IMR-90 (cell line): ENCODE measurements around the gene ARRB1. TPM values are rescaled to one million over a fixed set of nuclear protein-coding genes. Genes with fewer than 3 reads are reported as not detected.

Experiments used
- ATAC-seq: fragments of 200-7000 bp; cut with Tn5 transposase; 2 replicates; pipeline ENCODE4 v1.9.1; 2020; ENCODE audit warnings: low read depth, mild to moderate bottlenecking, moderate library complexity
- BruUV-seq: library from RNA; stranded (reverse); fragments of 400-500 nt; replicated peaks from 2 replicates; lab custom pipeline; 2021; lab: Mats Ljungman, UMichigan
- CTCF ChIA-PET: fragments of 300-600 bp; formaldehyde crosslinking; extraction: SDS; loops from one replicate; lab custom pipeline; 2021; ENCODE audit warnings: antibody characterized with exemption; lab: Yijun Ruan, JAX
- POLR2A ChIA-PET: fragments of 300-600 bp; sonication (Branson Sonifier 250); formaldehyde crosslinking; loops from one replicate; lab custom pipeline; 2022; ENCODE audit warnings: antibody characterized with exemption; ENCODE audit not compliant: unreplicated experiment; lab: Charles Lee
- DNase-seq: peaks from one replicate; pipeline ENCODE4 v3.0.0; 2013
- H2AFZ ChIP-seq: replicated peaks from 2 replicates; pipeline ENCODE3; 2013; ENCODE audit warnings: low read length, mild to moderate bottlenecking; ENCODE audit not compliant: poor library complexity
- H2AK5ac ChIP-seq: 2 replicates; pipeline ENCODE4 v1.6.1; 2013; ENCODE audit warnings: low read depth, low read length, inconsistent platforms
- H2AK9ac ChIP-seq: replicated peaks from 2 replicates; pipeline ENCODE3; 2013; ENCODE audit warnings: mild to moderate bottlenecking, low read depth, low read length, moderate library complexity; ENCODE audit not compliant: poor library complexity
- H2BK120ac ChIP-seq: 2 replicates; pipeline ENCODE4 v1.6.1; 2013; ENCODE audit warnings: low read depth, low read length, inconsistent platforms
- H2BK15ac ChIP-seq: 3 replicates; pipeline ENCODE4 v1.6.1; 2013; ENCODE audit warnings: low read depth, low read length, inconsistent platforms
- H2BK20ac ChIP-seq: 2 replicates; pipeline ENCODE4 v1.6.1; 2013; ENCODE audit warnings: low read depth, mild to moderate bottlenecking, inconsistent platforms, low read length, moderate library complexity
- H2BK5ac ChIP-seq: 2 replicates; pipeline ENCODE4 v1.6.1; 2013; ENCODE audit warnings: mild to moderate bottlenecking, low read depth, low read length, inconsistent platforms; ENCODE audit not compliant: poor library complexity, severe bottlenecking
- H3K14ac ChIP-seq: replicated peaks from 2 replicates; pipeline ENCODE4 v1.6.1; 2013; ENCODE audit warnings: low read depth, low read length, inconsistent platforms
- H3K18ac ChIP-seq: 2 replicates; pipeline ENCODE4 v1.6.1; 2013; ENCODE audit warnings: low read depth, low read length, control low read depth
- H3K23ac ChIP-seq: 2 replicates; pipeline ENCODE4 v1.6.1; 2013; ENCODE audit warnings: low read depth, low read length, inconsistent platforms
- H3K27ac ChIP-seq: 2 replicates; pipeline ENCODE4 v1.5.1; 2013; ENCODE audit warnings: mild to moderate bottlenecking, control low read depth, low read length; ENCODE audit not compliant: insufficient read depth
- H3K27me3 ChIP-seq: 2 replicates; pipeline ENCODE4 v1.6.1; 2013; ENCODE audit warnings: low read length; ENCODE audit not compliant: control insufficient read depth, insufficient read depth
- H3K36me3 ChIP-seq: 2 replicates; pipeline ENCODE4 v1.6.1; 2013; ENCODE audit warnings: low read length, mixed read lengths; ENCODE audit not compliant: control insufficient read depth, insufficient read depth
- H3K4ac ChIP-seq: 2 replicates; pipeline ENCODE4 v1.6.1; 2013; ENCODE audit warnings: low read depth, low read length, inconsistent platforms
- H3K4me1 ChIP-seq: 2 replicates; pipeline ENCODE4 v1.6.1; 2013; ENCODE audit warnings: low read length, mixed read lengths; ENCODE audit not compliant: control insufficient read depth, insufficient read depth
- H3K4me2 ChIP-seq: 2 replicates; pipeline ENCODE4 v1.6.1; 2013; ENCODE audit warnings: low read depth, mild to moderate bottlenecking, control low read depth, low read length, moderate library complexity
- H3K4me3 ChIP-seq: 2 replicates; pipeline ENCODE4 v1.5.1; 2013; ENCODE audit warnings: low read depth, mild to moderate bottlenecking, control low read depth, low read length, moderate library complexity; ENCODE audit not compliant: insufficient read depth
- H3K56ac ChIP-seq: 2 replicates; pipeline ENCODE4 v1.6.1; 2013; ENCODE audit warnings: low read length, inconsistent platforms; ENCODE audit not compliant: insufficient read depth; ENCODE audit errors: extremely low read depth
- H3K79me1 ChIP-seq, 2 experiments: 2 replicates each; pipeline ENCODE4 v1.6.1; 2013; ENCODE audit warnings: low read length in 2 of 2, inconsistent platforms in 1 of 2, low read depth in 1 of 2
- H3K9ac ChIP-seq: 2 replicates; pipeline ENCODE4 v1.6.1; 2013; ENCODE audit warnings: low read depth, low read length, control low read depth
- H3K9me1 ChIP-seq: 2 replicates; pipeline ENCODE4 v1.6.1; 2013; ENCODE audit warnings: low read length, inconsistent platforms; ENCODE audit not compliant: insufficient read depth
- H3K9me3 ChIP-seq: 2 replicates; pipeline ENCODE4 v1.6.1; 2013; ENCODE audit warnings: low read length; ENCODE audit not compliant: control insufficient read depth, insufficient read depth
- H4K20me1 ChIP-seq: 2 replicates; pipeline ENCODE4 v1.6.1; 2013; ENCODE audit warnings: low read length, inconsistent platforms; ENCODE audit not compliant: insufficient read depth
- H4K5ac ChIP-seq: 2 replicates; pipeline ENCODE4 v1.6.1; 2013; ENCODE audit warnings: mild to moderate bottlenecking, low read depth, low read length, control low read depth
- H4K8ac ChIP-seq, 2 experiments: 2 replicates each; pipeline ENCODE4 v1.6.1; 2013; ENCODE audit warnings: low read depth in 2 of 2, low read length in 2 of 2, control low read depth in 1 of 2, inconsistent platforms in 1 of 2
- H4K91ac ChIP-seq: 2 replicates; pipeline ENCODE4 v1.6.1; 2013; ENCODE audit warnings: low read depth, low read length, inconsistent platforms; ENCODE audit not compliant: insufficient read depth
- BHLHE40 ChIP-seq: fragments of 150-350 bp; IDR thresholded peaks from 2 replicates; pipeline ENCODE4 v1.6.1; 2016; ENCODE audit warnings: mild to moderate bottlenecking, low read depth, low read length
- CEBPB ChIP-seq: IDR thresholded peaks from 2 replicates; pipeline ENCODE4 v1.6.1; 2012; ENCODE audit warnings: low read depth, low read length, improper control_type of control experiment
- CHD1 ChIP-seq: IDR thresholded peaks from 2 replicates; pipeline ENCODE4 v1.6.1; 2012; ENCODE audit warnings: low read depth, low read length, improper control_type of control experiment
- FOS ChIP-seq: fragments of 150-350 bp; IDR thresholded peaks from 2 replicates; pipeline ENCODE4 v1.6.1; 2016; ENCODE audit warnings: low read depth, low read length
- MAFK ChIP-seq: IDR thresholded peaks from 2 replicates; pipeline ENCODE4 v1.6.1; 2012; ENCODE audit warnings: low read depth, low read length, improper control_type of control experiment
- MAZ ChIP-seq: IDR thresholded peaks from 2 replicates; pipeline ENCODE4 v1.6.1; 2012; ENCODE audit warnings: low read depth, mild to moderate bottlenecking, low read length, improper control_type of control experiment, moderate library complexity, borderline replicate concordance
- MXI1 ChIP-seq: IDR thresholded peaks from 2 replicates; pipeline ENCODE4 v1.6.1; 2012; ENCODE audit warnings: low read depth, mild to moderate bottlenecking, low read length, moderate library complexity, borderline replicate concordance
- NFE2L2 ChIP-seq: fragments of 150-350 bp; IDR thresholded peaks from 2 replicates; pipeline ENCODE4 v1.6.1; 2016; ENCODE audit warnings: low read depth, mild to moderate bottlenecking, low read length
- POLR2A ChIP-seq: IDR thresholded peaks from 2 replicates; pipeline ENCODE4 v1.6.1; 2012; ENCODE audit warnings: mild to moderate bottlenecking, low read depth, low read length
- RAD21 ChIP-seq: IDR thresholded peaks from 2 replicates; pipeline ENCODE4 v1.6.1; 2012; ENCODE audit warnings: low read length, improper control_type of control experiment
- RCOR1 ChIP-seq: IDR thresholded peaks from 2 replicates; pipeline ENCODE4 v1.6.1; 2012; ENCODE audit warnings: mild to moderate bottlenecking, low read length, improper control_type of control experiment; ENCODE audit not compliant: insufficient replicate concordance
- RFX5 ChIP-seq: IDR thresholded peaks from 2 replicates; pipeline ENCODE4 v1.8.0; 2012; ENCODE audit warnings: low read depth, mild to moderate bottlenecking, low read length, moderate library complexity
- SMC3 ChIP-seq: fragments of 150-350 bp; IDR thresholded peaks from 2 replicates; pipeline ENCODE4 v1.6.1; 2016; ENCODE audit warnings: low read depth, mild to moderate bottlenecking, antibody characterized with exemption, low read length, moderate library complexity
- WGBS, 2 experiments: methylation state at CpG; one replicate each; pipeline versions ENCODE4 v1.1.5 to v1.1.7; 2013; ENCODE audit warnings: missing lambda C conversion rate in 2 of 2; ENCODE audit not compliant: insufficient read length in 1 of 2; ENCODE audit errors: extremely low coverage in 2 of 2; 5-methylcytosine and 5-hydroxymethylcytosine counted together
- dilution Hi-C: fragments of 300-500 bp; cut with HindIII; formaldehyde crosslinking; loops from one replicate; pipeline ENCODE4 v1.14.3; 2018; ENCODE audit warnings: low sequenced_read_pairs; ENCODE audit not compliant: unreplicated experiment
- in situ Hi-C: fragments of 300-500 bp; cut with MboI; formaldehyde crosslinking; loops from 3 replicates; pipeline ENCODE4 v1.14.3; 2019; ENCODE audit warnings: low sequenced_read_pairs, inconsistent platforms, mixed read lengths
- intact Hi-C: fragments of 100-400 bp; cut with micrococcal nuclease; formaldehyde crosslinking; loops from 2 replicates; pipeline ENCODE4 v1.10.0; 2022
- polyA plus RNA-seq, 3 experiments: library from polyadenylated mRNA; depleted of rRNA; stranded (reverse); fragments of >200 nt; gene quantifications; 2 replicates each; pipeline ENCODE4 v1.2.3, GENCODE V29; 2012; ENCODE audit warnings: low replicate concordance in 1 of 3
- total RNA-seq: library from RNA; depleted of rRNA; stranded (reverse); fragments of >200 nt; gene quantifications from 2 replicates; pipeline ENCODE4 v1.2.3, GENCODE V29; 2012
- TF ChIP-seq, protein P1 (sequence below): fragments of 150-350 bp; IDR thresholded peaks from 2 replicates; pipeline ENCODE4 v1.6.1; 2017; ENCODE audit warnings: mild to moderate bottlenecking, antibody characterized with exemption, low read length, low read depth
- TF ChIP-seq, protein P2 (sequence below): conservative IDR thresholded peaks from 2 replicates; pipeline ENCODE4 v1.5.1; 2012; ENCODE audit warnings: mild to moderate bottlenecking, low read depth, low read length, improper control_type of control experiment
- TF ChIP-seq, protein P3 (sequence below): fragments of 150-350 bp; IDR thresholded peaks from 2 replicates; pipeline ENCODE4 v1.6.1; 2016; ENCODE audit warnings: low read depth, mild to moderate bottlenecking, low read length, moderate library complexity, borderline replicate concordance

The ARRB1 gene
- total and polyA plus RNA-seq, 2 of the 4 experiments (the other 2 are of a cell fraction): 11.0 to 17.4 TPM

DNA sequence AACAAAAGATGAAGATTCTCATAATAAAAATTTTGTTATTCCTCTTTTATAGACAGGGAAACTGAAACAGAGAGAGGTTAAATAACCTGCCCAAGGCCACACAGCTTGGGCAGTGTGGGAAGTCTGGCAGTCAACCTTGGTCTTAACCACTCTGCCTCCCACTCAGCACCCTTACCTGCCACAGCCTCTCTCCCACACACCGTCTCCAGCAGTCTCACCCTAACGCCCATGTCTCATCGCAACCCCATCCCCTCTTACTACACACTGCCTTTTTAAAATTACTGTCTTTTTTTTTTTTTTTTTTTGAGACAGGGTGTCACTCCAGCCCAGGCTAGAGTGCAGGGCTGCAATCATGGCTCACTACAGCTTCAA, 25.0 kb downstream of the ARRB1 start:
- in situ Hi-C loops: loop anchor here (5.0 kb wide), 1 partner anchor 56 kb away; no protein-coding TSS in a partner anchor
- DNase-seq: no peak

More for the DNA sequence above, 25.0 kb downstream of the ARRB1 start:
- Histone ChIP-seq H3K23ac (peak overlapping the region; percentile 11; the same call in 1 of the 2 replicates), H2BK5ac (peak overlapping the region; percentile 83), H3K4ac (peak overlapping the region; percentile 68), H2BK120ac (peak overlapping the region; percentile 39), H2AFZ (peak overlapping the region; percentile 5), H2AK5ac (peak overlapping the region; percentile 84), H3K56ac (no peak overlapping the region), H3K9ac (no peak overlapping the region), H2BK20ac (peak overlapping the region; percentile 30), H3K9me1 (peaks cover 20% of the 10 kb centered on the region; the same call in 1 of the 2 replicates), H4K20me1 (peaks cover 15% of the 10 kb centered on the region; the same call in 1 of the 2 replicates), H4K8ac (peak overlapping the region in 1 of 2 experiments; percentile 73; a peak in 2 of 4 replicates), H3K36me3 (no peaks in the 10 kb centered on the region; the same call in 1 of the 2 replicates), H3K27me3 (no peaks in the 10 kb centered on the region), H3K18ac (peak overlapping the region; percentile 48), H3K4me2 (peak overlapping the region; percentile 30), H3K79me1 (0 out of 4 replicates have a peak, but pooled peaks cover 0 to 3% of the 10 kb centered on the region in 2 experiments), H2BK15ac (peak overlapping the region; percentile 88; the same call in 2 of the 3 replicates), H3K14ac (peak overlapping the region; percentile 41), H3K9me3 (no peaks in the 10 kb centered on the region), H3K27ac (peak overlapping the region; percentile 69; the same call in 1 of the 2 replicates), H3K4me3 (no peak overlapping the region), H4K5ac (peak overlapping the region; percentile 37; the same call in 1 of the 2 replicates), H3K4me1 (peaks cover 29% of the 10 kb centered on the region), H2AK9ac (peak overlapping the region; percentile 65), H4K91ac (peak overlapping the region; percentile 26)
- dilution Hi-C loops (no loop called here), intact Hi-C loops (no loop called here)
- TF ChIP-seq RFX5: no peak
- no peak for TF ChIP-seq FOS
- TF ChIP-seq SMC3: no peak
- TF ChIP-seq RAD21: no peak
- no peak for TF ChIP-seq MAZ
- no peak for TF ChIP-seq MXI1
- TF ChIP-seq BHLHE40: no peak
- TF ChIP-seq, protein P1, sequence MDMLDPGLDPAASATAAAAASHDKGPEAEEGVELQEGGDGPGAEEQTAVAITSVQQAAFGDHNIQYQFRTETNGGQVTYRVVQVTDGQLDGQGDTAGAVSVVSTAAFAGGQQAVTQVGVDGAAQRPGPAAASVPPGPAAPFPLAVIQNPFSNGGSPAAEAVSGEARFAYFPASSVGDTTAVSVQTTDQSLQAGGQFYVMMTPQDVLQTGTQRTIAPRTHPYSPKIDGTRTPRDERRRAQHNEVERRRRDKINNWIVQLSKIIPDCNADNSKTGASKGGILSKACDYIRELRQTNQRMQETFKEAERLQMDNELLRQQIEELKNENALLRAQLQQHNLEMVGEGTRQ: no peak
- TF ChIP-seq RCOR1: no peak
- TF ChIP-seq NFE2L2: no peak
- TF ChIP-seq MAFK: no peak
- no peak for TF ChIP-seq CEBPB
- TF ChIP-seq, protein P2, sequence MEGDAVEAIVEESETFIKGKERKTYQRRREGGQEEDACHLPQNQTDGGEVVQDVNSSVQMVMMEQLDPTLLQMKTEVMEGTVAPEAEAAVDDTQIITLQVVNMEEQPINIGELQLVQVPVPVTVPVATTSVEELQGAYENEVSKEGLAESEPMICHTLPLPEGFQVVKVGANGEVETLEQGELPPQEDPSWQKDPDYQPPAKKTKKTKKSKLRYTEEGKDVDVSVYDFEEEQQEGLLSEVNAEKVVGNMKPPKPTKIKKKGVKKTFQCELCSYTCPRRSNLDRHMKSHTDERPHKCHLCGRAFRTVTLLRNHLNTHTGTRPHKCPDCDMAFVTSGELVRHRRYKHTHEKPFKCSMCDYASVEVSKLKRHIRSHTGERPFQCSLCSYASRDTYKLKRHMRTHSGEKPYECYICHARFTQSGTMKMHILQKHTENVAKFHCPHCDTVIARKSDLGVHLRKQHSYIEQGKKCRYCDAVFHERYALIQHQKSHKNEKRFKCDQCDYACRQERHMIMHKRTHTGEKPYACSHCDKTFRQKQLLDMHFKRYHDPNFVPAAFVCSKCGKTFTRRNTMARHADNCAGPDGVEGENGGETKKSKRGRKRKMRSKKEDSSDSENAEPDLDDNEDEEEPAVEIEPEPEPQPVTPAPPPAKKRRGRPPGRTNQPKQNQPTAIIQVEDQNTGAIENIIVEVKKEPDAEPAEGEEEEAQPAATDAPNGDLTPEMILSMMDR: no peak
- TF ChIP-seq, protein P3, sequence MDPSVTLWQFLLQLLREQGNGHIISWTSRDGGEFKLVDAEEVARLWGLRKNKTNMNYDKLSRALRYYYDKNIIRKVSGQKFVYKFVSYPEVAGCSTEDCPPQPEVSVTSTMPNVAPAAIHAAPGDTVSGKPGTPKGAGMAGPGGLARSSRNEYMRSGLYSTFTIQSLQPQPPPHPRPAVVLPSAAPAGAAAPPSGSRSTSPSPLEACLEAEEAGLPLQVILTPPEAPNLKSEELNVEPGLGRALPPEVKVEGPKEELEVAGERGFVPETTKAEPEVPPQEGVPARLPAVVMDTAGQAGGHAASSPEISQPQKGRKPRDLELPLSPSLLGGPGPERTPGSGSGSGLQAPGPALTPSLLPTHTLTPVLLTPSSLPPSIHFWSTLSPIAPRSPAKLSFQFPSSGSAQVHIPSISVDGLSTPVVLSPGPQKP: no peak
- no peak for TF ChIP-seq POLR2A
- TF ChIP-seq CHD1: no peak
- 0 out of 2 replicates have a peak, but pooled peaks have one; percentile 1 for ATAC-seq
- WGBS, 2 experiments: 100% methylated on average over 2 of the region's 3 CpGs; no CpG with 5 or more reads in 1 of the 2 experiments
- ChIA-PET CTCF (interaction anchor here (0.8 to 2.4 kb wide), 4 partner anchors 46 to 62 kb away, joined by 3 to 9 read pairs (median 5); no protein-coding TSS in a partner anchor), POLR2A (no interaction called here)
- no TSS peak for BruUV-seq
